Amniotic stem cell (primary cell): ENCODE results near the gene CLDN7.

ENCODE experiments used
- DNase-seq: peaks from one replicate; lab custom pipeline; 2025; lab: John Stamatoyannopoulos, UW

CLDN7 gene

DNA sequence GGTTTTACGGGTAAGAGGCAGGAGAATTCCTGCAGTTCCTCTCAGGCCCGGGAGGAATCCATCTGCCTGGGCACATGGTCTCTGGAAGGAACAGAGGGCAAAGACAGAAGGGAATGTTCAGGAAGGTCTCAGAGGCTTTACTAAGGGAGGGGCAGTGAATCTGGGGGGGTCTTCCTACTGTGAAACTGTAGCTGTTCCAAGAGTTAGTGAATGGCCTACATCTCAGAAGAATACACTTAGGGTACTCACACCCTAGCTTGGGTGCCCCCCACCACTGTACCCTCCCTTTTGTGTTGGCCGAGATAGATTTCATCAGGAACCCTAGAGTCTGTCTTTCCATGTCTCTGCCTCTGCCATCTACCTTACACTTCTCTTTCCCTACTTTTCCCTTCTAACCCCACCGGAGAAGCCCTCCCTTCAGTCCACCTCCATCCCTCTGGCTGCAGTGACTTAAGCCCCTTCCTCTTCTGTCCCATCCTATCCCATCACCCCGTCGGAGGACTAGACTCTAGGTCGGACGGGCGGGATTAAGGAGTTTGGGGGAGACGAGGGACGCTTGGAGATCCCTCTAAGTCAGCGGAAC lies 43.0 kb downstream of the CLDN7 start:
- DNase-seq: no peak

DNA sequence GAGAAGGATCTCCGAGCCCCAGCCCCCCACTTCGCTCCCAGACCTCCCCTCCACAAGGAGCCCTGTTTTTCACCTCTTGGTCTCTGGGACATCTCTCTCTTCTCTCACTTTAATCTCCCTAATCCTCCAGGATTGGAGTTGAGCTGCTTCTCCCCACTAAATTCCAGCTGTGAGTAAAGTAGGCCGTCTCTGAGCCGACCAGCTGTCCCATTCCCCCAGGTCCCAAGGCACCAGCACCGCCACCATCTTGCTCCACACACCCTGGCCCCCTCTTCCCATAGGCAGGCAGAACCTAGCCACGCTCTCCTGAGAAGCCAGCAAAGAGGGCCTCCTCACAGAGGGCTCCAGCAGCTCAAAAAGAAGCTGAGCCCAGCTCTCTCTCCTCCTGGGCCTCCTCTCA lies 43.5 kb downstream of the CLDN7 start:
- DNase-seq: no peak

DNA sequence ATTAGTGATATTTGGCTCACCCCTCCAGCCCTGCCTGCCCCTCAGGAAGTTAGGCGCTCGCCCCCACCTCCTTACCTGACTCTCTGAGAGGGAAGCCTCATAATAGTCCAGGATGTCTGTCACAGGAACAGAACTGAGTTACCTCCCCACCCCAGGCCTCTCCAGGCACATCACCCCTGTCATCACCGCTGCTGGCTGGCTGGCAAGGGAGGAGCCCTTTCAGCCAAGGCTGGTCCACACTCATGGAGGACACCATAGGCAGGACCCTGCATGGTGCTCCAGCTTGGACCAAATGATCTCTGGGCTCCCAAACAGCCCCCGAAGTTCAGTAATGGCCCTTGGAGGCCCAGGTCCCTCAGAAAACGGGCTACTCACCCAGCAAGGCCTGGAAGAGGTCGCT lies 44.1 kb downstream of the CLDN7 start:
- no peak for DNase-seq

DNA sequence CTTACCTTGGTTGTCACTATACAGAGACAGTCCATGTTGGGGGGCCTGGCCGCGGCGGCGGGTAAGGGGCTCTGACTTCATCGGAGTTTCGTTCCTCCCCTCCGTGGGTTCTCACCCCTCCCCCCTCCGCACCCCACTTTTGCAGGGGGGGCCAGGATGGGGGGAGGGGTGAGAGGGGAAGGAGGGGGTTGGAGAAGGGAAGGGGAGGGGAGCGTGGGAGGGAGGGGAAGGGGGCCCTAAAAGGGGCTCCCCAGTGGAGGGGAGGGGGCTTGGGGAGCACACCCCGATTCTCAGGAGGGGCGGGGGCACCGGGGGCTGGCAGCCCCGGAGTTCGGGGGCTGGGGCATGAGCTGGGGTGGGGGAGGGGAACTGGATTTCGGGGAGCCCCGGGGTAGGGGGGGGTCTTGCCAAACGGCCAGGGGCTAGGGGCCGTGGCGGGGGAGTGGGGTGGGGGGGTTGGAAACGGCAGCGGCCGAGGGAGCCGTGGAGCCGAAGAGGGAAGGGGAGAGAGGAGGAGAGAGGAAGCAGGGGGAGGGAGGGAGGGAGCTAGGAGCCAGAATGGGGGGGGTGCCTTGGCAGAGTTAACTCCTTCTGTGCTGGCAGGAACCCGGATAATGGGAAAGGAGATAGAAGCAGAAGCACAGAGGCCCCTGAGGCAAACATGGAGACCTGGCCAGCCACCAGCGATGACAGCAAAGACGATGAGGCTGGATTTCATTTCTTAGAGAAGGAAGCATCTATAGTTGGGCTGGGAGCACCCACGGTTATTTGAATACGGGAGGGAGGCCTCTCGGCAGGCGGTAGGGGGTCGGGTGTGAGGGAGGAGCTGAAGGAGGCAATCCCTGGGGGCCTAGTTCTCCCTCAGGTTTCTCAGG lies 44.9 kb downstream of the CLDN7 start:
- DNase-seq: no peak

DNA sequence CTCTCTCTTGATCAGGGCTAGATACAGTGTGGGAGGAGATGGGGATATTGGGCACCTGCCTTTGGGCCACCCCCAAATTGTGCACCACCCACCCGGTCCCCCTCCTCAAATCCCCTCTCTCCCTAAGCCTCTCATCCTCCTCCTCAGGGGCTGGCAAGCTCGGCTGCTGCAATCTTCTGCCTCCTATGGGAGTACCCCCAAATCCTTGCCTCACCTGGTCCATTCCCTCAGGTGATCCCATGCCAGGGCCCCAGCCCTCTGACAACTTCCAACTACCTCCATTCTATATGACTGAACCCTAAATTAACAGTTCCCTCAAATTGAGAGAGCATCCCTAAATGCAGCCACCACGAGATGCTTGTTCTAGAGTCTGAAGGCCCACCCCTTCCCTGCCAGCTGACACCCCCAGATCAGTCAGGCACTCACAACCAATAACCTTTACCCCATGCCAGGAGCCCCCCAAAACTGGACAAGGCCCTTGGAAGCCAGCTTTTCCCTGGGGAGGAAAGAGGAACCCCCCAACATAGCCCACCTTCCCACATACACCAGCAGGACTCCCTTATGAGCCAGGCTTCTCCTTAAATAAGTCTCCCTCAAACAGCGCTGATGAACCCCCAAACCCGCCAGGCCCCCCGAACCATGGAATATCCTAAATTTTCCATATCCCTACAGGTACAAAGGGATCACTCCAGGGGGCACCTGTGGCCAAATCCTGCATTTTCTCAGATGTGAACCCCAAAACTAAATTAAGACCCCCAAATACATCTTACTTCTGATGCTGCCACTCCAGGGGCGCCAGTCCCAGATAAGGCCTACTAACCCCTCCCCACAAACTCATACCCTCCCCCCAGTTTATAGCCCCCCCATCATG lies 45.8 kb downstream of the CLDN7 start:
- no peak for DNase-seq

DNA sequence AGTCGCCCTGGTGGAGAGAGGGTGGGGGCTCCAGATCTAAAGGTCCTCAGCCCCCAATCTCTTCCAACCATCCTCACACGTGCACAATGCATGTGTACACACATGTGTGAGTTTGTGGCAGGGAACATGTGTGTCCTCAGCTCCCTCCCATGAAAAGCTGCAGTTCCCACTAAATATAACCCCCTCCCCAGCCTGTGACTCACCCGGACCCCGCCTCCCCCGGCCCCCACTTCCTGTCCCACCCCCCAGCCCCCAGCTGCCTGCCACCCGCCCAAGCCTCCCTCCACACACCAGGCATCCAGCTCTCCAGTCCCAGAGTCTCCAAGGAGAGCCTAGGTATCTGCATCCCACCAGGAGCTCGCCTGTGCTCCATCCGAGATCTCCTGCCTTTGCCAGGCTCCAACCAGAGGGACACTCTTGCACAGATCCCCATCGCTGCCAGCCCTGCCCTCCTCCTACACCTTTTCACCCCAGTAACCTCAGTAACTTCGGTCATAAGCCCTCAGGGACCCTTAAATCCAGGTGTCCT lies 46.6 kb downstream of the CLDN7 start:
- no peak for DNase-seq

DNA sequence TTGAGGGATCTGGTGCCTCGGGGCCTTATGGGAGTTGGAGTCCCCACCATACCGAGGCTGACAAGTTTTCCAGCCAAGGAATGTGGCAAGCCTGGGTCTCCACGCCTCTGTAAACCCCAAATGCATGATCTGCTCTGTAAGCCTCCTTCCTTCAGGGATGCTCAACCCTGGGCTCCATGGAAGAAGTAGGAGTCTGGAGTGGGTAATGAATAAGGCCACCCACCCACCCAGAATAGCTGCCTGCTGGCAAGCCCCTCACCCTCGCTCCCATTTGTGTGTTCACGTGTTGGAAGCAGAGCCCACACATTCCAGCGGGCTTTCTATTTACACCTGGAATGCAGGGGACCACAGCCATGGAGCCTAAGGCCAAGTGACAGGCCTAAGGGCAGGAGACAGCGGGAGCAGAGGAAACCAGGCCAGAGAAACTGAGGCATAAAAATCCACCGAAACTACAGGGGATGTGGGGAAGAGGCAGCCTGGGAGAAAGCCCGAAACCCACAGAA lies 47.1 kb downstream of the CLDN7 start:
- DNase-seq: no peak

DNA sequence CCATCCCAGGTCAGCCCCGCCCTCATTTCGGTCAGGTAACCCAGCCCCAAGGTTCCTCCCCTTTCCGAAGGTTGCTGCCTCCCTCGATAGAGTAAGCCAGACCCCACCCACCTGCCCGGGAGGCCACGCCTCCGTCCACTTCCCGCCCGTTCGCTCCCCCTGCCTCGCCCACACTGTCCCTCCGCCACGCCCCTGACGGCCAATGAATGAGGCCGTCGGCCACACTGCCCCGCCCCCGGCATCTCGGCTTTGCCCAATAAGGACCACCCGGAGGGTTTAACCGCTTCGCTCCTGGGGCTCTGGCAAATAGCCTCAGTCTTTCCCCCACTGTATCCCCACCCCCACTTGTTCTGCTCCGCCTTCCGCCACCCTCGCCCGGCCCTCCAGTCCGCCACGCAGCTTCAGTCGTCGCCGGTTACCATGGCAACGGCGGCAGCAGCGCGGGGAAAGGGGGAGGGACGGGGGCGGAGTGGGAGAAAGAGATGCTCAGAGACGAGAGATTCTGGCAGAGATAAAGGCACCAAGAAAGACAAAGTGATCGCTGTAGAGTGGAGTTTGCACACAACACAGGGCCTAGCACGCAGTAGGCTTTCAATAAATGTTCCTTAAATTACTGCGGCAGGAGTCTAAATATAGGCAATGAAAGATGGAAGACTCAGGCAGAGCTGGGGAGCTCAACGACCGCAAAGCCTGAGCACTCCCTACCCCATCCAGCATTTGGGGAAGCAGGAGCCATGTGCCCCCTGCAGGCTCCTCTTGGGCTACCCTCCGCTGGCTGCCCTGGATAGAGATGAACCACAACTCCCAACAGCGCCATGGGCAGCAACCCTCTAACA lies 47.8 kb downstream of the CLDN7 start:
- peak; percentile 87 for DNase-seq

DNA sequence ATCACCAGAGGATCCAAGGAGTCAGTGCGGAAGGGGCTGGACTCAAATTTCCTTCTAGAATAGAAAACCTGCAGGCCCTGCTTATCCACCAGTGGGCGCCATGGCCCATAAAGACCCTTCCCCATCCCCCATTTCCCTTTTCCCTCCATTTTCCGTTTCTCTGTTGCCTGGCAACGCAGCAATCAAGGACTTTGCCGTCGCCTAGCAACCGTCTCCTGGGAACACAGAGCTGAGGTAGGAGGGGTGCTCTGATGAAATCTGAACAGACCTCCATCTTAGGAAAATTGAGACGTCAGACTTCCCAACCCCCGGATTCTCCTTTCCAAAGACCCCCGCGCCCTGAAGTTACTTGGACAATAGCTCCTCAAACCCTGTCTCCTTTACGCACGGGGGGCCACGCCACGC lies 48.4 kb downstream of the CLDN7 start:
- DNase-seq: no peak

DNA sequence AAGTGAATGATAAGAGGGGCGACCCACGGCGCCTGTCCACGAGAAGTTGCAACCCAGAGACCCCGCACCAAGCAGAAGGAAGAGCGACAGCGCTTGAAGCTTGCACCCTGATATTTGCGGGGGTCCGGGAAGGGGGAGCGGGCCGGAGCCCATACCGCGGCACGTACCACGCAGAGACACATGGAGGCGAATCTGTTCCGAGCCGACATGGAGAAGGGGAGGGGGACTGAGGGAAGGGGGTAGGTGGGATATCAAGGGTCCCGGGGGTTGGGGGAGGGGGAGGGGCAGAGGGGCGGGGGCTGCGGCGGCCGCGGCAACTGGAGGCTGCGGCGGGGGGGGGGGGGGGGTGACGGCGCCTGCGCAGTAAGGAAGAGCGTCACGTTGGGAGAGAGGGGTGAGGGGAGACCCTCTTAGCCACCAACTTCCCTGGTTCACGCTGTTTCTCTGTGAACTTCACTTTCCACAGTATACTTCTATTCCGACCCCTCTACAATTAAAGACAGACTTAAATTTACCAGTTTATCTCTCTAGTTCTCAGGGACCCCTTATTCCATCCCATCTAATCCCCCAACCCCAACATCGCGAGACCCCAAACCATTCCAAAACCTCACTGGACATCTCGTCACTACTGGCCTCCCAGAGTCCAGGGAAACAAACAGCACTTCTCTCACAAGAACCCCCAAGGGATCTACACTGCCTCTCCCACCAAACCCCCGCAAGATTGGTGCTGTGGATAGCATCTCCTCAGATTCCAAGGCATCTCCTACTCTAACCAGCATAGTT lies 50.6 kb downstream of the CLDN7 start:
- DNase-seq: no peak
